Right ventricle myocardium inferior (tissue), 1 donor: ENCODE data around the gene UROD. TPM values are rescaled to one million over a fixed set of nuclear protein-coding genes. Genes with fewer than 3 reads are reported as not detected.
"Not testable (repeated sequence)": the region's sequence is repeated elsewhere in the genome, so short reads cannot be mapped to it uniquely, and the experiment has no call there.

Source experiments
- ATAC-seq: fragments of 200-7000 bp; cut with Tn5 transposase; one replicate; pipeline ENCODE4 v1.9.1; 2020; ENCODE audit warnings: mild to moderate bottlenecking, moderate library complexity
- DNase-seq: peaks from one replicate; pipeline ENCODE4 v3.0.0; 2021; ENCODE audit errors: missing footprints
- intact Hi-C: fragments of 100-400 bp; cut with DNase I; formaldehyde crosslinking; loops from one replicate; pipeline ENCODE4 v1.11.0; 2022
- total RNA-seq: library from RNA; stranded (reverse); fragmentation: NEBNext Ultra II Directional; extraction: Animal tissue kit (Norgen Biotek cat#: 25700); gene quantifications from one replicate; pipeline ENCODE4 v1.2.1, GENCODE V29; 2021
- donor health status: DM: no; HTN: yes; CAD: no; lungs with severe emphysema.

The UROD gene
- total RNA-seq, 1 donor from 2014 or later: 71.7 TPM

GRCh38 chr1:45032837-45033236 lies 20.8 kb downstream of the UROD start:
- intact Hi-C loops: no loop called here
- DNase-seq (no peak), ATAC-seq (no peak)

- intact Hi-C loops: no loop called here
Measured at GRCh38 chr1:45033356-45033755, 21.3 kb downstream of the UROD start.

GRCh38 chr1:45035631-45036301 lies 23.7 kb downstream of the UROD start:
- DNase-seq (no peak), ATAC-seq (no peak)
- intact Hi-C loops: no loop called here

More at GRCh38 chr1:45033356-45033755, 21.3 kb downstream of the UROD start:
- DNase-seq: no peak
- no peak for ATAC-seq

GRCh38 chr1:45037456-45037855 lies 25.4 kb downstream of the UROD start:
- ATAC-seq: no peak
- DNase-seq: no peak
- intact Hi-C loops: no loop called here

- no peak for DNase-seq
- no peak for ATAC-seq
Measured at GRCh38 chr1:45038240-45038639, 26.2 kb downstream of the UROD start.

GRCh38 chr1:45038661-45039364 lies 26.8 kb downstream of the UROD start:
- ATAC-seq: no peak
- intact Hi-C loops: no loop called here
- DNase-seq: no peak

More at GRCh38 chr1:45038240-45038639, 26.2 kb downstream of the UROD start:
- intact Hi-C loops: no loop called here

GRCh38 chr1:45040297-45040696 lies 28.2 kb downstream of the UROD start:
- ATAC-seq (no peak), DNase-seq (no peak)
- intact Hi-C loops: no loop called here

GRCh38 chr1:45043094-45043493 lies 31.0 kb downstream of the UROD start:
- intact Hi-C loops: no loop called here
- no peak for ATAC-seq
- DNase-seq: no peak

- ATAC-seq (no peak), DNase-seq (no peak)
- intact Hi-C loops: no loop called here
Measured at GRCh38 chr1:45044916-45045315, 32.9 kb downstream of the UROD start.

GRCh38 chr1:45047032-45047431 lies 35.0 kb downstream of the UROD start:
- DNase-seq (no peak), ATAC-seq (no peak)
- intact Hi-C loops: no loop called here

- intact Hi-C loops: no loop called here
- no peak for ATAC-seq
Measured at GRCh38 chr1:45051005-45051772, 39.1 kb downstream of the UROD start.

GRCh38 chr1:45057542-45057941 lies 45.5 kb downstream of the UROD start:
- no peak for DNase-seq
- intact Hi-C loops: no loop called here
- ATAC-seq: no peak

More at GRCh38 chr1:45051005-45051772, 39.1 kb downstream of the UROD start:
- no peak for DNase-seq

- intact Hi-C loops: no loop called here
- no peak for ATAC-seq
Measured at GRCh38 chr1:45059829-45060228, 47.8 kb downstream of the UROD start.

GRCh38 chr1:45062463-45062862 lies 50.4 kb downstream of the UROD start:
- intact Hi-C loops, DNase-seq, ATAC-seq: not testable (repeated sequence)

More at GRCh38 chr1:45059829-45060228, 47.8 kb downstream of the UROD start:
- no peak for DNase-seq

GRCh38 chr1:45065083-45065482 lies 53.0 kb downstream of the UROD start:
- intact Hi-C loops: no loop called here
- no peak for ATAC-seq
- no peak for DNase-seq

Other genes starting within 250 kb of the UROD start
- gene RPS8, start 236.7 kb upstream of the UROD start, total RNA-seq: 833 TPM
- not detected for gene BEST4, start 224.1 kb upstream of the UROD start, total RNA-seq
- gene PLK3, start 211.9 kb upstream of the UROD start, total RNA-seq: 6.4 TPM
- 1.0 TPM for gene DYNLT4, start 204.9 kb upstream of the UROD start, total RNA-seq
- 2.8 TPM for gene BTBD19, start 203.7 kb upstream of the UROD start, total RNA-seq
- gene PTCH2, start 169.0 kb upstream of the UROD start, total RNA-seq: 0.43 TPM
- gene EIF2B3, start 25.7 kb upstream of the UROD start, total RNA-seq: 41.8 TPM
- 25.7 TPM for gene HECTD3, start 930 bp upstream of the UROD start, total RNA-seq
- gene ZSWIM5, start 194.4 kb downstream of the UROD start, total RNA-seq: 0.81 TPM